Measurements from ENCODE around the gene SPTSSA. TPM values are rescaled to one million over a fixed set of nuclear protein-coding genes. Genes with fewer than 3 reads are reported as not detected.
"Not testable (repeated sequence)": the region's sequence is repeated elsewhere in the genome, so short reads cannot be mapped to it uniquely, and the experiment has no call there.

SPTSSA gene, protein sequence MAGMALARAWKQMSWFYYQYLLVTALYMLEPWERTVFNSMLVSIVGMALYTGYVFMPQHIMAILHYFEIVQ
- 32.2 TPM for polyA plus RNA-seq (ENCODE audit: insufficient read length)
- long read RNA-seq, donor 1, transcript SPTSSA-201 (2 exons, 2,777 nt): major isoform, 41 of 41 reads
- long read RNA-seq, donor 1, partial matches to known transcripts: 0 of 41 reads
- long read RNA-seq, donor 1, other reads (novel, unspliced or antisense): 0 of 41 reads
- long read RNA-seq, donor 2, transcript SPTSSA-201 (2 exons, 2,777 nt): major isoform, 51 of 51 reads
- long read RNA-seq, donor 2, partial matches to known transcripts: 0 of 51 reads
- long read RNA-seq, donor 2, other reads (novel, unspliced or antisense): 0 of 51 reads
- long read RNA-seq, donor 3, transcript SPTSSA-201 (2 exons, 2,777 nt): major isoform, 50 of 58 reads
- long read RNA-seq, donor 3, partial matches to known transcripts: 8 of 58 reads
- long read RNA-seq, donor 3, other reads (novel, unspliced or antisense): 0 of 58 reads
- long read RNA-seq, donor 4, partial matches to known transcripts: 0 of 4 reads
- long read RNA-seq, donor 4, other reads (novel, unspliced or antisense): 0 of 4 reads
- long read RNA-seq, donor 5, transcript SPTSSA-201 (2 exons, 2,777 nt): major isoform, 84 of 84 reads
- long read RNA-seq, donor 5, partial matches to known transcripts: 0 of 84 reads
- long read RNA-seq, donor 5, other reads (novel, unspliced or antisense): 0 of 84 reads
- long read RNA-seq, donor 6, transcript SPTSSA-201 (2 exons, 2,777 nt): major isoform, 40 of 40 reads
- long read RNA-seq, donor 6, partial matches to known transcripts: 0 of 40 reads
- long read RNA-seq, donor 6, other reads (novel, unspliced or antisense): 0 of 40 reads
- long read RNA-seq, donor 7, transcript SPTSSA-201 (2 exons, 2,777 nt): major isoform, 50 of 50 reads
- long read RNA-seq, donor 7, partial matches to known transcripts: 0 of 50 reads
- long read RNA-seq, donor 7, other reads (novel, unspliced or antisense): 0 of 50 reads
- long read RNA-seq, donor 8, transcript SPTSSA-201 (2 exons, 2,777 nt): major isoform, 24 of 24 reads
- long read RNA-seq, donor 8, partial matches to known transcripts: 0 of 24 reads
- long read RNA-seq, donor 8, other reads (novel, unspliced or antisense): 0 of 24 reads

DNA sequence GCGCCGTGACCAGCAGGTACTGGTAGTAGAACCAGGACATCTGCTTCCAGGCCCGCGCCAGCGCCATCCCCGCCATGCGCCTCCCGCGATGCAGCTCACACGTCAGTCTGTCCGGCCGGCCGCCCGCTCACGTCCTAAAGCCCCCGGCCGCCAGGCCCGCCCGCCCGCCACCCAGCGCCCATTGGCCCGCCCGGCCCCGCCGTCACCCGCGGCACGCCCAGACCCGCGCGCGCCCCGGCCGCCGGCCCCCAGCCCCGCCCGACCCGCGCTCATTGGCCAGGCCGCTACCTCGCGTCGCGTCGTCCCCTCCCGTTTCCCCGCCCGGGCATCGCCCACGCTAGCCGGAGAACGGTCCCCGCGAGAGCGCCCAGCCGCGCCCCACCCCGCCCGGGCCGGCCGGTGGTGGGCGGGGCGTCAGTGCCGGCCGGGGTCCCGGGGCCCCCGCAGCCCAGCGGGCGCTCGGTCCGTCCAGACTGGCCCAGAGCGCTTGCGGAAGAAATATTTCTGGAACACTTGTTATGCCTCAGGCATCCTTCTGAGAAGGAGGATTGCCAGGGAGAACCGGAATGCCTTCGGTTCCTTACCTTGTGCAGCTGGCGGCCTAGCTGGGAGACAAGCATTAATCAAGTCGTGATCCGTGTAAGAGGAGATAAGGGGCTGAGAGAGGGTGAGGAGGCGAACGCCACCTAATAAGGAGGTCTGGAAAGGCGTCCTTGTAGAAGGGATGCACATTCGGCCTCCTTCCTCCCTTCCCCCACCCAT is at the start of gene SPTSSA:
Gene SPTSSA (minus strand): TSS at position 109 of the 762 bp plus-strand sequence. CDS start 33 bp downstream, at position 76.
- DNase-seq: peak; percentile 89

DNA sequence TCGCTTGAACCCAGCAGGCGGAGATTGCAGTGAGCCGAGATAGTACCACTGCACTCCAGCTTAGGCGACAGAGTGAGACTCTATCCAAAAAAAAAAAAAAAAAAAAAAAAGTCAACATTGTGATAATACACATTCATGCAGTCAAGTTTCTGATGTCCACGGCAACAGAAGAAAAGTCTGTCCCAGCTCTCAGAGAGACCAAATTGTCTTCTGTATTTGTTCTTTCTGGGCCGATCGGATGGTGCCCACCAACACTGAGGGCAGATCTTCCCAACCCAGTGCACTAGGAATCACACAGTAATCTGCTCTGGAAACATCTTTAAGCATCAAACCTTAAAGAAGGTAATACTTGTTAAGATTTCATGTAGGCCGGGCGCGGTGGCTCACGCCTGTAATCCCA is 45.8 kb upstream of the SPTSSA start:
- DNase-seq: no peak

DNA sequence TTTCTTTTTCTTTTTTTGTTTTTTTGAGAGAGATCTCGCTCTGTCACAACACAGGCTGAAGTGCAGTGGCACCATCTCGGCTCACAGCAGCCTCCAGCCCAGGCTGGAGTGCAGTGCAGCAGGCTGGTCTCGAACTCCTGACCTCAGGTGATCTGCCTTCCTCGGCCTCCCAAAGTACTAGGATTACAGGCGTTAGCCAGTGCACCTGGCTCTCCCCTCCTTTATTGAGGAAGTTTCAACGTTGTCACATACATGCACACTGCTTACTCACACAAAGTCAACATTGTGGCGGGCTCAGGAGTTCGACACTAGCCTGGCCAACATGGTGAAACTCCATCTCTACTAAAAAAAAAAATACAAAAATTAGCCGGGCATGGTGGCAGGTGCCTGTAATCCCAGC is 45.4 kb upstream of the SPTSSA start:
- no peak for DNase-seq

DNA sequence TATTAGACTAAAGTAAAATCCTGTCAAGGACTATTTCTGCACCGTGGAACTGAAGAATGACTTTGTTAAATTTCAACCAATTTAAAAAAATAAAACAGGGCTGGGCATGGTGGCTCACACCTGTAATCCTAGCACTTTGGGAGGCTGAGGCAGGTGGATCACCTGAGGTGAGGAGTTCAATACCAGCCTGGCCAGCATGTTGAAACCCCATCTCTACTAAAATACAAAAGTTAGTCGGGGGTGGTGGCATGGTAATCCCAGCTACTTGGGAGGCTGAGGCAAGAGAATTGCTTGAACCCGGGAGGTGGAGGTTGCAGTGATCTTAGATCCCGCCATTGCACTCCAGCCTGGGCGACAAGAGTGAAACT is 43.1 kb upstream of the SPTSSA start:
- not testable (repeated sequence) for DNase-seq

DNA sequence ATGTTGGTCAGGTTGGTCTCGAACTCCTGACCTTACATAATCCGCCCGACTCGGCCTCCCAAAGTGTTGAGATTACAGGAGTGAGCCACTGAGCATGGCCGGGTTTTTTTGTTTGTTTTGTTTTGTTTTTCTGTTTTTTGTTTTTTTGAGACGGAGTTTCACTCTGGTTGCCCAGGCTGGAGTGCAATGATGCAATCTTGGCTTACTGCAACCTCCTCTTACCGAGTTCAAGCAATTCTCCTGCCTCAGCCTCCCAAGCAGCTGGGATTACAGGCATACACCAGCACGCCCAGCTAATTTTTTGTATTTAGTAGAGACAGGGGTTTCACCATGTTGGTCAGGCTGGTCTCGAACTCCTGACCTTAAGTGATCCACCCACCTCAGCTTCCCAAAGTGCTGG is 42.0 kb upstream of the SPTSSA start:
- not testable (repeated sequence) for DNase-seq

DNA sequence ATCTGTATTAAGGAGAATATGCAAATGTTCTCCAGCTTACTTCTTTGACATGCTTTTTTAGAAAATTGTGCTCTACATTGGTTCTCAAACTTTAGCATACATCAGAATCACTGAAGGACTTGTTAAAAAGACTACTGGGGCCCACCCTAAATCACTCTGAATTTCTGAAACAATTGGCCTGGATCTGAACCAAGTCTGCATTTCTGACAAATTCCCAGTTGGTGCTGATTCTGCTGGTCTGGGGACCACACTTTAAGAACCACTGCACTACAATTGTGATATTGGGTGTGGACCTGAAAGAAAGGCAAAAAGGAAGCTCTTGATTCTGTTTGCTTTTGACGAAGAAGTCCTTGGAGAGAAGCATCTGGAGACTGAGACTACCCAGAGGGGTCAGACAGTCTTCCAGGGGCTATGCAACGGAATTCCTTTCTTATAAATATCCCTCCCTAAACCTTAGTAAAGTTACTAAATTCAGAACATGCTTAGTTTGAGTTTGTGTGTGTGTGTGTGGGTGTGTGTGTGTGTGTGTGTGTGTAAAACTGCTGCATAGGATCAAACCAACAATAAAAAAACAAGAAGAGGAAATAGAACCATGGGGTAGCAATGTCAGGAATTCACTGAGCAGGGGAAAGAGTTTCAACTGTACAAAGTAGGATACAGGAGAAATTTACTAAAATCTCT is 40.6 kb upstream of the SPTSSA start:
- no peak for DNase-seq

DNA sequence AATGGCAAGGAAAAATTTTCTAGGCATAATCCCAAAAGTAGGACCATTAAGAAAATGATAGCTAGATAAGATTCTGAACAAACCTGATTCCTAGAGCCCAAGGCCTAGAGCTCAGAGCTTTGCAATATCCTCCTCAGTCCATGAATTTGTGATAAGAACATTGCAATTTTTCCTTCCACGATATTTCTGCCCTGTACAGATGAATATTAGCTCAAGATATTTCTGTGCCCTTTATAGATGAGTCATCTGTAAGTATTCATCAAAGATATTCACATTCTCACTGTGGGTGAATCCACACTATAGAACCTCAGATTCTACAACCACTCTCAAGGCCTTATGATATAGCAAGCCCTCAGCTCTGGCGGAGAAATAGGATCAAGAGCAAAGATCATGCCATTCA is 40.0 kb upstream of the SPTSSA start:
- no peak for DNase-seq

DNA sequence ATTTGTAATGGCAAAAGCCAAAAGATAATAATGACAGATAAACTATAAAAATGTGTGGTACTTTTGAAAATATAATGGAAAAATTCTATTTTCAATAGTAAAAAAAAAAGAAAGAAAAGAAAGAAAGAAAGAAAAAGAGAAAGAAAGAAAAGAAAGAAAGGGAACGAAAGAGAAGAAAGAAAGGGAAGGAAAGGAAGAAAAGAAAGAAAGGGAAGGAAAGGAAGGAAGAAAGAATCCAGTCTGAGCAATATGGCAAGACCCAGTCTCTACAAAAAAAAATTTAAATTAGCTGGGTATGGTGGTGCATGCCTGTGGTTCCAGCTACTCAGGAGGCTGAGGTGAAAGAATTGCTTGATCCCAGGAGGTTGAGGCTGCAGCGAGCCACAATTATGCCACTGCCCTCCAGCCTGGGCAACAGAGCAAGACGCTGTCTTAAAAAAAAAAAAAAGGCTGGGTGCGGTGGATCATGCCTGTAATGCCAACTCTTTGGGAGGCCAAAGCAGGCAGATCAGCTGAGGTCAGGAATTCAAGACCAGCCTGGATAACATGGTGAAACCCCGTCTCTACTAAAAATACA is 39.1 kb upstream of the SPTSSA start:
- DNase-seq: no peak

DNA sequence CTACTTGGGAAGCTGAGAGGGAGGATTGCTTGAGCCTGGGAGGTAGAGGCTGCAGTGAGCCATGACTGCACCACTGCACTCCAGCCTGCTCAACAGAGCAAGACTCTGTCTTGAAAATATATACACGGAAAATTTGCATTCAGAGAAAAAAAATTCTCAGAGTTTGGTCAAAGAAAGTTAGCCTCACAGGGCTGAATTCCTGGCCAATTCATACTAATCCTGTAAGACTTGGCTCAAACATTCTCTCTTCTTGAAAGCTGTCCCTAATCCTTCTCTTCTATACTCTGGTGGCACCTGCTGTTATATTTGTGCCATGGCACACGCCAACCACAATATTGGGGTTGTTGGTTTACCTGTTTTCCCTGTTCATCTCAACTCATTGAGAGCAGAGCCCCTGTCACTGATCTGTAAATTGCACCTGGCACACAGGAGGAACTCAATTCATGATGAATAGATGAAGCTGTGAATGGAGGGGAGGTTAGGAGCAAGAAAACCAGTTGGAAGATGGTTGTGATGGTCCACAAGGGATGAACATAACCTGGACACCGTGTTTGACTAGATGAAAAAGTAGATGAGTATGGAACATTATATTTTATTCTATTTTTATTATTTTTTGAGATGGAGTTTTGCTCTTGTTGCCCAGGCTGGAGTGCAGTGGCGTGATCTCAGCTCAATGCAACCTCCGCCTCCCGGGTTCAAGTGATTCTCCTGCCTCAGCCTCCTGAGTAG is 36.8 kb upstream of the SPTSSA start:
- no peak for DNase-seq

DNA sequence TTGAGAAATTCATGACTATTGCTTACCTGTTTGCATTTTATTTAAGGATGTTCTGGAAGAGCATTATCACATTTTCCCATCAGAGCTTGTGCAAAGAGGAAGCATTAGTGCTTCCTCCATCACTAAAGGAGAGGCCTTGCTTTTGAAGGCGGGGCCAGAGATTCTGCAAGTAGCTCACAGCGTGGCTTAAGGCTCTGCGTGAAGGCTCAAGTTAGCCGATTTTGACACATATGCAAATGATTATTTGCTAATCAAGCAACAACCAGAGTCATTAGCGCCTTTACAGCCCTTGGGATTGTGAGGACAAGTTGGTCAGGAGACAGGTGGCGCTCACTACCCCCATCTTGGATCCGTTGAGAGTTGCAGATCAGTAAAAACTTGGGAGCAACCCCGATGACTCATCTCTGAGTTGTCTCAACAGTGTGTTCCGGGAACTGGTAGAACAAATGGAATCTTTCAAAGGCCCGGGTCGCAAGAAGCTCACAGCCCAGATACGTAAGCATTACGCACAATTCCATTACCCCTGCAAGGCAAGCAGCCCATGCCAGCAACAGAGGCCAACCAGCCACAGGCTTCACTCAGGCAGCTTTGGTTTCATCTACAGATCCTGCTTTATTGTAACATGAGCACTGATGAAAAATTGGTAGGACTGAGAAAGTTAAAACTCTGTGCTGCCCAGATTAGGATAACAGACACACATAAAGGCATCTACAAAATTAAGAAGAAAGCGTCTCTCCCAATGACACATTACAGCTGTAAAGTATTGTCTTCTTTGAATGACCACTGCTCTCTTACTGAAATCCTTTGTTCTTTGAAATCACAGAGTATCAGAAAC is 34.9 kb upstream of the SPTSSA start:
- peak; percentile 40 for DNase-seq

DNA sequence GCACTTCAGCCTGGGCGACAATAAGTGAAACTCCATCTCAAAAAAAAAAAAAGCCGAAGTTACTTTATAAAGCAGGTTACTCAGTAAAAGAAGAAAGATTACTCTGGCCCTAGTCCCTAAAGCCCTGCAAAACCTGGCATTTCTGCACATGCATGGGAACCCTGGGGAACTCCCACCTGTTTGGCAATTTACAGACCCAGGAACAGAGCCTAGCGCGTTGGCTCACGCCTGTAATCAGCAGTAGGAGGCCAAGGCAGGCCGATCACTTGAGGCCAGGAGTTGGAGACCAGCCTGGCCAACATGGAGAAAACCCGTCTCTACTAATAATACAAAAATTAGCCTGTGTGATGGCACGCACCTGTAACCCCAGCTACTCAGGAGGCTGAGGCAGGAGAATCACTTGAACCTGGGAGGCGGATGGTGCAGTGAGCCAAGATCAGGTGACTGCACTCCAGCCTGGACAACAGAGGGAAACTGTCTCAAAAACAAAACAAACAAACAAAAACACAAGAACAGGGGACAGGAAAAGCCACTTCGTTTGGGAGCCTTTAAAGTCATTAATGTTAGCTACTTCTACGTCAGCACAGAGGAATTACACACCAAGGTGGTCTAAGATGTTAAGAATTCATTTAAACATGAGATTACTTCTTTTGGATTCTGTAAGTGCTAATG is 34.1 kb upstream of the SPTSSA start:
- DNase-seq: no peak

DNA sequence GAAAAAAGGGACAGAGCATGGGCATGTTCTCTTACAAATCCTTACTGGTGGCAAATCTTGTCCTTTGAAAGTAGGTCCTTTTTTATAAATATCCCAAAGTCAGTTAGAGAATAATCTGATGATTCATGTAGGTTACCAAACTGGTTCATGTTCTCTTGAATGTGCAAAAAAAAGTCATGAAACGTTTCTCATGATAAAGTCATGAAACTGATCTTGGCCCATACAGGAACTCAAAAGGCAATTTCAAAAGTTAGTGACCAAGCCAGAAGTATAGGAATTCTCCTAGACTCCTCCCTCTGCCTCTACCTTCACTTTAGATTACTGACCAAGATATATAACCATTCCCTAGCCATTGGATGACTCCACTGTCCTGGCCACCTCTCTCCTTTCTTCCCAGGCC is 27.3 kb upstream of the SPTSSA start:
- DNase-seq: no peak

DNA sequence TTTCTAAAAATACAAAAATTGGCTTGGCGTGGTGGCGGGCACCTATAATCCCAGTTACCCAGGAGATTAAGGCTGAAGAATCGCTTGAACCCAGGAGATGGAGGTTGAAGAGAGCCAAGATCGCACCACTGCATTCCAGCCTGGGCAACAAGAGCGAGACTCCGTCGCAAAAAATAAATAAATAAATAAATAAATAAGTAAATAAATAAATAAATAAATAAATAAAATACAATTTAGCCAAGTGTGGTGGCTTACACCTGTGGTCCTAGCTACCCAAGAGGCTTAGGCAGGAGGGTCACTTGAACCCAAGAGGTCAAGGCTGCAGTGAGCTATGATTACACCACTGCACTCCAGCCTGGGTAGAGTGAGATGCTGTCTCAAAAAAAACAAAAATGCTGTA is 26.5 kb upstream of the SPTSSA start:
- DNase-seq: no peak

DNA sequence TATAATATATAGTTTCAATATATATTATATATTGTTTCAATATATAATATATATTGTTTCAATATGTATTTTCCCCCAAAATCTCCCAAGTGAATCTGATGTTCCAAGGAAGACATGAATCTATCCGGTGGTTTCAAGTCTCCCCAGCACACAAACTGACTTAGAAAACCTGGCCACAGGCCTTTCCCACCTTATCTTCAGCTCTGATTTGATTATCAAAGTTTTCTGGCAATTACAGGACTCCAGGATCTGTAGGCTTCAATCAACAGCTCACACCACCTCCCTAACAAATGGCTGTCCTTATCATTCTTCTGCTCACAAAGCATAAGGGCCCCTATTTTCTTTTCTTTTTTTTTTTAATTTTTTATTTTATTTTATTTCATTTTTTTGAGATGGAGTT is 22.7 kb upstream of the SPTSSA start:
- no peak for DNase-seq

DNA sequence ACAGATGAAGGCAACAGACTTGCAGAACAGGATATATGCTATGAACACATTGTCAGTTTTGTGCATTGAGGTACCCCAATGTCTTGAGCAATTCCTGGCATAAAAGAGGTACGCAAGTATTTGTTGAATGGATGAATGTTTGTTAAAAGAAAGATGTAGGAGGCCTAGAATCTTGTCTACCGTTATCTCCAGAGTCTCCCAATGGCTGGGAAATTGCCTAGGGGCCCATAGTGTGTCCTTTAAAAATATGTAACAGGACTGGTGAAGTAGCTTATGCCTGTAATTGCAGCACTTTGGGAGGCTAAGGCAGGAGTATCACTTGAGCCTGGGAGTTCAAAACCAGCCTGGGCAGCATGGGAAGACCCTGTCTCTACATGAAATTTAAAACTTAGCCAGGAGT is 20.4 kb upstream of the SPTSSA start:
- no peak for DNase-seq

DNA sequence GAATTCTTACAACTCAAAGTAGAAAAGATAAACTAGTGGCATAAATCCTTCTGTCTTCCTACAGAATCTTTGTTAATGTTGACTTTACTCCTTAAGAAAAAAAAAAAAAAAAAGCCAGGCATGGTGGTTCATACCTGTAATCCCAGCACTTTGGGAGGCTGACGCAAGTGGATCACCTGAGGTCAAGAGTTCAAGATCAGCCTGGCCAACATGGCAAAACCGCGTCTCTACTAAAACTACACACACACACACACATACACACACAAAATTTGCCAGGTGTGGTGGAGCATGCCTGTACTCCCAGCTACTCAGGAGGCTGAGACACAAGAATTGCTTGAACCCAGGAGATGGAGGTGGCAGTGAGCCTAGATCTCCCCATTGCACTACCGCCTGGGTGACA is 17.7 kb upstream of the SPTSSA start:
- DNase-seq: no peak

DNA sequence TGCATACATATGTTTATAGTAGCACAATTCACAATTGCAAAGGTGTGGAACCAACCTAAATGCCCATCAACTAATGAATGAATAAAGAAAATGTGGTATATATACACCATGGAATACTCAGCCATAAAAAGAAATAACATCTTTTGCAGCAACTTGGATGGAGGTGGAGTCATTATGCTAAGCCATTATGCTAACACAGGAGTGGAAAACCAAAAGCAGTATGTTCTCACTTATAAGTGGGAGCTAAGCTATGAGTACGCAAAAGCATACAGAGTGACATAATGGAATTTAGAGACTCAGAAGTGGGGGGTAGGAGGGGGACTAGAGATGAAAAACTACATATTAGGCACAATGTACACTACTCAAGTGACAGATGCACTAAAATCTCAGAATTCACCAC is 16.2 kb upstream of the SPTSSA start:
- no peak for DNase-seq

DNA sequence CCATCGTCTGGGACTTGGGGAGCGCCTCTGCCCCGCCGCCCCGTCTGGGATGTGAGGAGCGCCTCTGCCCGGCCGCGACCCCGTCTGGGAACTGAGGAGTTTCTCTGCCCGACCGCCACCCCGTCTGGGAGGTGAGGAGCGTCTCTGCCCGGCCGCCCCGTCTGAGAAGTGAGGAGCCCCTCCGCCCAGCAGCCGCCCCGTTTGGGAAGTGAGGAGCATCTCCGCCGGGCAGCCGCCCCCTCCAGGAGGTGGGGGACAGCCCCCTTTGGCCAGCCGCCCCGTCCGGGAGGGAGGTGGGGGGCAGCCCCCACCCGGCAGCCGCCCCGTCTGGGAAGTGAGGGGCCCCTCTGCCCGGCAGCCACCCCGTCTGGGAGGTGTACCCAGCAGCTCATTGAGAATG is 14.0 kb upstream of the SPTSSA start:
- not testable (repeated sequence) for DNase-seq

DNA sequence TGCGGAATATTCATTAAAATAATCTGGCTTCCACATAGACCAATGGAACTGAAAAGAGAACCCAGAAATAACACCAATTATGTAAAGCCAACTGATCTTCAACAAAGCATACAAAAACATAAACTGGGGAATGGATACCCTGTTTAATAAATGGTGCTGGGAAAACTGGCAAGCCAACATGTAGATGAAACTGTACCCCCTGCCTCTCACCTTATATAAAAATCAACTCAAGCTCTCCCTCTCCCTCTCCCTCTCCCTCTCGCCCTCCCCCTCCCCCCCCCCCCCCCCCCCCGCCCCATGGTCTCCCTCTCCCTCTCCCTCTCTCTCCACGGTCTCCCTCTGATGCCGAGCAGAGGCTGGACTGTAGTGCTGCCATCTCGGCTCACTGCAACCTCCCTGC is 13.1 kb upstream of the SPTSSA start:
- DNase-seq: no peak

Measured in left kidney (tissue), 8 donors.